Skin of body (tissue), 2 donors: Measurements from ENCODE around the gene GPR39. TPM values are rescaled to one million over a fixed set of nuclear protein-coding genes. Genes with fewer than 3 reads are reported as not detected.
"Not testable (repeated sequence)": the region's sequence is repeated elsewhere in the genome, so short reads cannot be mapped to it uniquely, and the experiment has no call there.

ENCODE experiments used
- DNase-seq: peaks from one replicate; lab custom pipeline; 2025; lab: John Stamatoyannopoulos, UW
- total RNA-seq: library from RNA; depleted of rRNA; stranded (reverse); fragments of >200 nt; gene quantifications from one replicate; pipeline ENCODE4 v1.2.3, GENCODE V29; 2014

GPR39 gene
- total RNA-seq, 1 donor from 2014 or later = 0.20 TPM

- no peak for DNase-seq
Observed at GRCh38 chr2:132489150-132489549, 72.5 kb downstream of the GPR39 start.

GRCh38 chr2:132495881-132496280 lies 79.3 kb downstream of the GPR39 start:
- no peak for DNase-seq

- DNase-seq = no peak
Observed at GRCh38 chr2:132496555-132496954, 80.0 kb downstream of the GPR39 start.

- DNase-seq = no peak
Observed at GRCh38 chr2:132497591-132497990, 81.0 kb downstream of the GPR39 start.

- no peak for DNase-seq
Observed at GRCh38 chr2:132503701-132504100, 87.1 kb downstream of the GPR39 start.

- DNase-seq = no peak
Observed at GRCh38 chr2:132515010-132515409, 98.4 kb downstream of the GPR39 start.

GRCh38 chr2:132517386-132517785 lies 100.8 kb downstream of the GPR39 start:
- DNase-seq = no peak

- no peak for DNase-seq
Observed at GRCh38 chr2:132518302-132518701, 101.7 kb downstream of the GPR39 start.

- DNase-seq = no peak
Observed at GRCh38 chr2:132519566-132519965, 103.0 kb downstream of the GPR39 start.

- DNase-seq = no peak
Observed at GRCh38 chr2:132521341-132521740, 104.7 kb downstream of the GPR39 start.

GRCh38 chr2:132522901-132523300 lies 106.3 kb downstream of the GPR39 start:
- DNase-seq = no peak

- DNase-seq = not testable (repeated sequence)
Observed at GRCh38 chr2:132537061-132537460, 120.5 kb downstream of the GPR39 start.

- DNase-seq = no peak
Observed at GRCh38 chr2:132538331-132538855, 121.8 kb downstream of the GPR39 start.

- no peak for DNase-seq
Observed at GRCh38 chr2:132540166-132540565, 123.6 kb downstream of the GPR39 start.

GRCh38 chr2:132542953-132543569 lies 126.5 kb downstream of the GPR39 start:
- no peak for DNase-seq

GRCh38 chr2:132544006-132544630 lies 127.5 kb downstream of the GPR39 start:
- DNase-seq = no peak

- DNase-seq = peak; percentile 55
Observed at GRCh38 chr2:132547090-132547687, 130.6 kb downstream of the GPR39 start.

- no peak for DNase-seq
Observed at GRCh38 chr2:132549935-132550670, 133.5 kb downstream of the GPR39 start.

GRCh38 chr2:132550946-132551345 lies 134.3 kb downstream of the GPR39 start:
- DNase-seq = no peak

- DNase-seq = no peak
Observed at GRCh38 chr2:132557694-132558093, 141.1 kb downstream of the GPR39 start.

- DNase-seq = no peak
Observed at GRCh38 chr2:132559326-132559725, 142.7 kb downstream of the GPR39 start.

- no peak for DNase-seq
Observed at GRCh38 chr2:132559921-132560320, 143.3 kb downstream of the GPR39 start.
